HG03095 (cell line): Measurements from ENCODE around the gene CRTC1.

Experiments used
- ATAC-seq: cut with Tn5 transposase; IDR thresholded peaks from one replicate; pipeline ENCODE4 v1.9.1; 2021; ENCODE audit warnings: moderate library complexity; ENCODE audit not compliant: unreplicated experiment

The CRTC1 gene

GRCh38 chr19:18699403-18700054, 16.0 kb downstream of the CRTC1 start:
- ATAC-seq: no peak

DNA sequence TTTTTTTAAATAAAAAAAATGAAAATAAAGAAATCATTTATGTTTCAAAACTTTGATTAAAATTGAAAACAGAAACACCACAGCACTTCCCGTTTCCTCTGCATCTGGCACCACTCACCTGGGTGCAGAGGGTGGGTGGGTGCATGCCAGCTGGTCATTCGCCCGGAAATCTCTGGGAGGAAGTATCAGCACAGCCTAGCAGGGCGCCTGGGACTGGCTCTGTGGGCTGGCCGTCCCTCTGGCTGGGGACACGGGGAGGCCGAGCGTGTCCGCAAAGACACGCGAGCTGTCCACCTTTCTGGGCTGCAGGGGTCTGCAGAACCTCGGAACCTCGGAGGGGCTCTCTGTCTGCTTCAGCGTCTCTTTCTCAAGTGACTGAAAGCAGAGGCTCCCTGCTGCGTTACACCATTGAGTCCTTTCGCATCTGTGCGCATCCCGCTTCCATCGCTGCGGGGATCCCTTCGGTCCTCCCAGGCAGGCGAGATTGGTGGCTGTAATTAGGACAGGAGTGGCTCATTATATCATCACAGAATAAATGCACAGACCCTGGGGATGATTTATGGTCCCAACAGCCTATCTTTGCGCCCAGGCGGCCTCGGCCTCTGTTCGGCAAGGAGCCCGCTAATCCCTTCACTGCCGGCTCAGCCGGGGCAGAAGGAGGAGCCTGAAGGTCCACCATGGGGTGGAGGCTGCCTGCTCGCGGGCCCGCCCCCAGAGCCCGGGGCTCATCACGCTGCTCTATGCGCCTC, 17.2 kb downstream of the CRTC1 start:
- ATAC-seq: no peak

- ATAC-seq: no peak
Observed at GRCh38 chr19:18701250-18701608, 17.7 kb downstream of the CRTC1 start.

DNA sequence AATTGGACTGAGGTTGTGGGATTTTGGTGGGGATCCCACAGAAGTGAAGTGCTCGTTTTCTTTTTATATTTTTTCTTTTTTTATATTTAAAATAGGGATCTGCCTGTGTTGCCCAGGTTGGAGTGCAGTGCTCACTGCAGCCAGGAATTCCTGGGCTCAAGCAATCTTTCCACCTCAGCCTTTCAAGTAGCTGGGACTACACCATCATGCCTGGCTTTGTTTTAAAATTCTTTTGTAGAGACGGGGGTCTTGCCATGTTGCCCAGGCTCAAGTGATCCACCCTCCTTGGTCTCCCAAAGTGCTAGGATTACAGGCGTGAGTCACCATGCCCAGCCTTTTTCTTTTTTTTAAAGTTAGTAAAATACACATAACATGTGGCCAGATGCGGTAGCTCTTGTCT, 20.6 kb downstream of the CRTC1 start:
- no peak for ATAC-seq

GRCh38 chr19:18704971-18705370, 21.5 kb downstream of the CRTC1 start:
- no peak for ATAC-seq

GRCh38 chr19:18708452-18709231, 25.2 kb downstream of the CRTC1 start:
- no peak for ATAC-seq

- no peak for ATAC-seq
Observed at GRCh38 chr19:18709546-18709945, 26.1 kb downstream of the CRTC1 start.

DNA sequence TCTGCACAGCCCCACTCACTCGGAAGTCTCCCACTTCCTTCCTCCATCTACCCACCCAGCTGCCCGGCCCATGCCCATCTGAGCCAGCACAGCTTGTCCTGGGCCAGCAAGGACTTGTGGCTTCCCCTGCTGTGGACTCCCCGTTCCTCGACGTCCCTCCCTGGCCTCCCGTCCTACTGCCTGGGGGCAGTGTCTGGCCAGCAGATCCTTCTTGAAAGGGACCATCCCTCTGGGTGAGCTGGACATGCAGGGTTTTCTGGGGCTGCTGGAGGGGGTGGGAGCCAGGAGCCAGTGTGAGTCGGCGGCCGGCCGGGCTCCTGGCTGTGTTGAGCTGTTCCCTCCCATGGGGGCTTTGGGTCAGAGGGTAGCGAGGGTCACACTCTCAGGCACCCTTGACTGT, 26.7 kb downstream of the CRTC1 start:
- no peak for ATAC-seq

GRCh38 chr19:18710996-18711751, 27.7 kb downstream of the CRTC1 start:
- no peak for ATAC-seq

DNA sequence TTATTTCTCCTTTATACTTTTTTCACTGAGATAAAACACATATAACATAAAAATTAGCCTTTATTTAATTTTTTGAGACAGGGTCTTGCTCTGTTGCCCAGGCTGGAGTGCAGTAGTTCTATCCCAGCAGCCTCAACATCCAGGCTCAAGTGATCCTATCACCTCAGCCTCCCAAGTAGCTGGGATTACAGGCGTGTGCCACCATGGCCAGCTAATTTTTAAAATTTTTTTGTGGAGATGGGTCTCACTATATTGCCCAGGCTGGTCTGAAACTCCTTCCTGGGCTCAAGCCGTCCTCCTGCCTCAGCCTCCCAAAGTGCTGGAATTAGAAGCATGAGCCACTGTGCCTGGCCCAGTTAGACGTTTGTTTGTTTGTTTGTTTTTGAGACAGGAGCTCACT, 28.4 kb downstream of the CRTC1 start:
- no peak for ATAC-seq

DNA sequence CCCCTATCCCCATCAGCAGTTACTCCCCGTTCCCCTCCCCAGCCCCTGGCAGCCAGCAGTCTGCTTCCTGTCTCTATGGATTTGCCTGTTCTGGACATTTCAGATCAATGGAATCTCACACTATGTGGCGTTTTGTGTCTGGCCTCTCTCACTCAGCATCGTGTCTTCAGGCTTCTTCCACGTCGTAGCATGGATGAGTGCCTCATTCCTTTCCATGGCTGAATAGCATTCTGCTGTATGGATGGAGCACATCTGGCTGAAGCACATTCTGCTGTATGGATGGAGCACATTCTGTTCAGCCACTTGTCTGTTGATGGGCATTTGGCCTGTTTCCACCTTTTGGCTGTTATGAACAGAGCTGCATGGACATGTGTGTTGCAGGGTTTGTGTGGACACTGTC, 29.5 kb downstream of the CRTC1 start:
- no peak for ATAC-seq

DNA sequence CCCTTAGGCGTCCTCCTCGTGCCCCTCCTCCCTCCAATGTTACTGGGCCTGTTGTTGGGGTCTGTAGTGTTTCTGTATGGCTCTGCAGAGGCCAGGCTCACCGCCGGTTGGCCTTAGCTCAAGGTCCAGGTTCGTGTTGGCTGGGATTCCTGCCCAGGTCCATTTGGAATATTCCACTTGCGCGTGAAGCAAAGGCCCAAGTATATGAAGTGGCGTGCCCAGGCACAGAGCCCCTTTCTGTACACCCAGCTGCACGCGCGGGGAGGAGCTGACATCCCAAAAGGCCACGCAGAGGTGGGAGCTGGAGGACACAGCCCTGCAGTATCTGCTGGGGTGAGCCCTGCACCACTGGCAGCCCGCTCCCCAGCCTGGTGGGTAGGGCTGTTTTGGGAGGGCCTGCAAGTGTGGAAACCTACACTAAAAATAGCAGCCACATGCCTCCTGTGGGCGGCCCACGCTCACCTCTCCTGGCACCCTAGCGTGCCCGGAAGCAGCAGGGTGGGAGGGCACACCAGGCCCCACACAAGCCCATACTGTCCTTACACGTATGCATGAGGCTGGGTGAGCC, 30.2 kb downstream of the CRTC1 start:
- ATAC-seq: no peak

- ATAC-seq: no peak
Observed at GRCh38 chr19:18715416-18715815, 31.9 kb downstream of the CRTC1 start.

DNA sequence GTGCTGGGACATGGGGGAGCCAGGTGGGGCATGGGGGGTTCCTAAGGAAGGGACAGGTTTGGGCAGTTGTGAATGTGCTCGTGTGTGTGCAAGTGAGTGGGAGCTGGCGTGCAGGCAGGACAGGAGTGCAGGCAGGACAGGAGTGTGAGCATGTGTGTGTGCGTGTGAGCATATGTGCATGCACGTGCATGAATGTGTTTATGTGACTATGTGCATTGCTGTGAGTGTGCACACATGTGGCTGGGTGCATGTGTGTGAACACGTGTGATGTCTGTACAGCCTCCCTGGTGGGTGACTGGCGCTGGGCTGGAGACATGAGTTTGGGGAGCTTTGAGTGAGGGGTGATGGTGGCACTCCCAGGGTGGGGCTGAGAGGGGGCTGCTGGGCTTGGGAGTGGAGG, 33.4 kb downstream of the CRTC1 start:
- no peak for ATAC-seq

- ATAC-seq: no peak
Observed at GRCh38 chr19:18717601-18718000, 34.1 kb downstream of the CRTC1 start.

- ATAC-seq: no peak
Observed at GRCh38 chr19:18718015-18718526, 34.6 kb downstream of the CRTC1 start.

DNA sequence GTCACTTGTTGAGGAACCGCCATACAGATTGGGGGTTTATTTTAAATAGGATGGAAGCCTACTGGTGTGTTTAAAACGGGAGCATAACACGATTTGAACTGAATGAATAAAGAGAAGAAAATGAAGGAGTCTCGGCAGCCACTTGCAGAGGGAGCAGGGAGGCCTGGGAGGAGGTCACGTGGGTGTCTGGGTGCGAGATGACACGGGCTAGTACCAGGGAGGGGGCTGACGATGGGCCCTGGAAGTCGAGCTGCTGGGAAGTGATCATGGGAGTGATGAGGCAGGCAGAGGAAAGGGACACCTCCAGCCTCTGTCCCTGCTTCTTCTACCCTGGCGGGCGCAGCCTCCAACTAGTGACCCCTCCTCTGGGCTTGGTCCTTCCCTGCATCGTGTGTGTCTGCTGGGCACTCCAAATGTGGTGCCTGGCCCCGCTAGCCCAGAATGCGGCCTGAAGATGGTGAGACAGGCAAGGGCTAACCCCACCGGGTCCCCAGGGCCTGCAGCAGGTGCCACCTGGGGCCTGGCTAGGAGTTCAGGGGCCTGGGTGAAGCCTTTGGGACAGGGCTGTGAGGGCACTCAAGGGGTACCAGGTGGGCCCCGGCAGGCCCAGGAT, 35.5 kb downstream of the CRTC1 start:
- no peak for ATAC-seq

DNA sequence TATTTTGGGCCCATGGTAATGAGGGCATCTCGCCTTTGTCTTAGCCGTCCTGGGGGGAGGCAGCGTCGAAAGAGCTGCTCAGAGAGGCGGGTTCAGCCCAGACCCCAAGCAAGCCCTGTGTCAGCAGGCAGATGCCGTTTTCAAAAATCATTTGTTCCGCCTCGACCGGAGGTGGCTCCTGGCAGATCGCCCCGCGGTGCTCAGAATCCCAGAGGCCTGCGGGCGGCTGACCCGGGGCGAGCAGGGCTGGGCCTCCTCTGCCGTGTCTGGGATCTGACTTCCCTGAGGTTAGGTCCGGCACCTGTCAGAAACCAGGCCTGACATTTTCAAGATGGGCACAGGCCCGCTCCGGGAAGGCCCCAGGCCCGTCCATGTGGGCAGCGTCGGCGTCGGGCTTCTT, 36.1 kb downstream of the CRTC1 start:
- ATAC-seq: no peak

- ATAC-seq: no peak
Observed at GRCh38 chr19:18723871-18724377, 40.4 kb downstream of the CRTC1 start.
